GM19324 (cell line): ENCODE data around the gene ATG12.
"Not testable (repeated sequence)": the region's sequence is repeated elsewhere in the genome, so short reads cannot be mapped to it uniquely, and the experiment has no call there.

Experiments
- ATAC-seq: cut with Tn5 transposase; IDR thresholded peaks from one replicate; pipeline ENCODE4 v1.9.1; 2021; ENCODE audit warnings: mild to moderate bottlenecking, moderate library complexity; ENCODE audit not compliant: unreplicated experiment, low FRiP score

Gene ATG12

DNA sequence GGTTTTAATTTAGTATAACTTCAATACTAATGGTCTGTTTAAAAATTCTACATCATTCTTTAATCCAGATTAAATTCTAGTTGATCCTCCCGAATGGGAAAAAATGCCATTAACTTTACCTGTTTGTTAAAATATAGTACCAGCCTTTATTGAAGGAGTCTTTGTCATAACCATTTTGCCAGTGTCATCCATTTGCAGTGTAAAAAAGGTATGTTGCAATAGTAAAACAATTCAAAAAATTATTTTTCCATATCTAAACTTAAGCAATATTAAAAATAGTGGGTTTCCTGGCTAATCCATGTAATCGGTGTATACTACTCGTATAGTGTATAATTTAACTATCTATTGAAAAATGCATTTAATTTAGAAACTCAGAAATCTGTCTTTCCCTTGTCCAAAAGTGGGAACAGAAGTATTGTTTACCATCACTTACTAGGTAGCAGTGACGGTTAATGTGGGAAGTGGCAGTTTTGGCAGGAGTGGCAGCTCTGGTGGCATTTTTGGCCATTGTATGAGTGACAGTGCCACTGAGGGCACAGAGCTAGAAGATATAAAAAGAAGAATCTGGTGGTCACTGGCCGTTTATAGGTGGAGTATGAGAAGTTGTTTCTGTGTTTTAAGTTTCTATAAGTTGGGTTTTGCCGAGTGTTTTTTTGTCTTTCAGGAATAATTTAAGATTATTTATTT lies 2.2 kb upstream of the ATG12 start:
- ATAC-seq: no peak

GRCh38 chr5:115842952-115843351 lies 1.6 kb upstream of the ATG12 start:
- ATAC-seq: no peak

DNA sequence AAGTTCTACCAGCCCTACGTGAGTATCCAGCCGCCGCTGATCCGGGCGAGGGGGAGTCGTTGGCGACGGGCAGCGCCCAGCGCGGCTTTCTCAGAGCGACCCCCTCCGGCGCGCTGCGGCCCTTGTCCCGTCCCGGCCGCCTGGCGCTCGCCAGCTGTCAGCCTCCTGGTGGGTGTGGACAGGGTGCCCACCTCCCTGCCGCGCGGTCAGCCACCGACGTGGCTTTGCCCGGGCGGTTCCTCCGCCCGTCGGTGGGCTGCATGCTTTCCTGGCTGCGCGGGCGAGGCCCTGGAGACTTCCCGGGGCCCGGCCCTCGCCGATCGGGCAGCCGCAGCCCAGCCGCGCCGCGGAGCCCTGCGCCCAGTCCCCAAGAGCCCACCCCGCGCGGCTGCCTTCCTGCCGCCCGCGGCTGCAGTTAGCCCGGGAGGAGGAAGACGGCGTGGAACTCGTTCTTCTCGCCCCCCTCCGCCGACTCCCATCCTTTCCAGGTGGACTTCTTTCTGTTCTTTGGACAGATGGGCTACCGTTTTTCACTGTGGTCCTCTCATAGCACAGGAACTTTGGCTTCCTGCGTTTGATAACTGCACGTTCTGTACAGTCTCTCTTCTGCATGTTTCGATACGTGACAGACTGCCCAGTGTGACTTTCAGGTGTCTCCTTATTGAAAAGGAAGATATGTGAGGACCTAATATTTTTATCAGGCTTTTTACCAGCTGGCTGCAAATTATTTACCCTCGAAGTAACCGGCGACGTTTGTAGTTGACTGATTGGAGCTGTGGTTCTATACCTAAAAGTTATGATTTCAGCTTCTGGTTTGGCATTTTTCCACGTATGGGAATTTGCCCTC lies 947 bp upstream of the ATG12 start:
- ATAC-seq: peak; percentile 43

GRCh38 chr5:115840873-115841272 lies 492 bp downstream of the ATG12 start:
- no peak for ATAC-seq

- ATAC-seq: no peak
Measured at GRCh38 chr5:115838885-115839518, 2.4 kb downstream of the ATG12 start.

DNA sequence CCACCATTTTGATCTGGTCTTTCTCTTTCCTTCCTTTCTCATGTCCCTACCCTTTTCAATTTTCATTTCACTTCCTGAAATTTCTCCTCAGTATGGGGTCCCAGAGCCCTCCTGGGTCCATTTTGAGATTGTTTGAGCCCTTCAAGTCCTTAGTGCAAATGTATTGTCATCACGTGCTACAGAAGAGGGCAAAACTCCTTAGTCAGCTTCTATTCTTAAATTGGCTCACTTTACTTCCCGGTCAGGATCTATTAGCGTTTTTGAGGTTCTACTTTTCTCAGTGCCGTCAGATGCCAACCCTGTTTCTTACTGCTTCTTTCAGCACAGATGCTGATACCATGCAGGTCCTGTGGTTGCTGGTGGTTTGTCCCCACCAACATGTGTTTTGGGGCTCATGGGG lies 5.9 kb downstream of the ATG12 start:
- no peak for ATAC-seq

GRCh38 chr5:115831163-115831768 lies 10.1 kb downstream of the ATG12 start:
- ATAC-seq: peak; percentile 66

DNA sequence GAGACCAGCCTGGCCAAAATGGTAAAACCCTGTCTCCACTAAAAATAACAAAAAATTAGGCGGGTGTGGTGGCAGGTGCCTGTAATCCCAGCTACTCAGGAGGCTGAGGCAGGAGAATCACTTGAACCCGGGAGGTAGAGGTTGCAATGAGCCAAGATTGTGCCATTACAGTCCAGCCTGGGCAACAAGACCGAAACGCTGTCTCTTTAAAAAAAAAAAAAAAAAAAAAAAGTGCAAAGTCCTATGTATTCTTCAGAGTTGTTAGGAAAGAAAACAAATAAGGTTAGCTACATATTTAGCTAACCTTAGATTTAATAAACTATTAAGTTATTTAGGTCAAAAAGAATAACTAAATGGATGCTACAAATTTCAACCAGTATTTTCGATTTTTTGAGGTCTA lies 11.5 kb downstream of the ATG12 start:
- ATAC-seq: no peak

GRCh38 chr5:115825948-115826347 lies 15.4 kb downstream of the ATG12 start:
- ATAC-seq: no peak

DNA sequence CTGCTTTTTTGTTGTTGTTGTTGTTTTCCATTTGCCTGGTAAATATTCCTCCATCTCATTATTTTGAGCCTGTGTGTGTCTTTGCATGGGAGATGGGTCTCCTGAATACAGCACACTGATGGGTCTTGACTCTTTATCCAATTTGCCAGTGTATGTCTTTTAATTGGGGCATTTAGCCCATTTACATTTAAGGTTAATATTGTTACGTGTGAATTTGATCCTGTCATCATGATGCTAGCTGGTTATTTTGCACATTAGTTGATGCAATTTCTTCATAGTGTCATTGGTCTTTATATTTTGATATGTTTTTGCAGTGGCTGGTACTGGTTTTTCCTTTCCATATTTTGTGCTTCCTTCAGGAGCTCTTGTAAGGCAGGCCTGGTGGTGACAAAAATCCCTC lies 16.4 kb downstream of the ATG12 start:
- not testable (repeated sequence) for ATAC-seq

GRCh38 chr5:115820846-115821245 lies 20.5 kb downstream of the ATG12 start:
- ATAC-seq: no peak

GRCh38 chr5:115818821-115819220 lies 22.5 kb downstream of the ATG12 start:
- no peak for ATAC-seq

- ATAC-seq: no peak
Measured at GRCh38 chr5:115817386-115817785, 24.0 kb downstream of the ATG12 start.

DNA sequence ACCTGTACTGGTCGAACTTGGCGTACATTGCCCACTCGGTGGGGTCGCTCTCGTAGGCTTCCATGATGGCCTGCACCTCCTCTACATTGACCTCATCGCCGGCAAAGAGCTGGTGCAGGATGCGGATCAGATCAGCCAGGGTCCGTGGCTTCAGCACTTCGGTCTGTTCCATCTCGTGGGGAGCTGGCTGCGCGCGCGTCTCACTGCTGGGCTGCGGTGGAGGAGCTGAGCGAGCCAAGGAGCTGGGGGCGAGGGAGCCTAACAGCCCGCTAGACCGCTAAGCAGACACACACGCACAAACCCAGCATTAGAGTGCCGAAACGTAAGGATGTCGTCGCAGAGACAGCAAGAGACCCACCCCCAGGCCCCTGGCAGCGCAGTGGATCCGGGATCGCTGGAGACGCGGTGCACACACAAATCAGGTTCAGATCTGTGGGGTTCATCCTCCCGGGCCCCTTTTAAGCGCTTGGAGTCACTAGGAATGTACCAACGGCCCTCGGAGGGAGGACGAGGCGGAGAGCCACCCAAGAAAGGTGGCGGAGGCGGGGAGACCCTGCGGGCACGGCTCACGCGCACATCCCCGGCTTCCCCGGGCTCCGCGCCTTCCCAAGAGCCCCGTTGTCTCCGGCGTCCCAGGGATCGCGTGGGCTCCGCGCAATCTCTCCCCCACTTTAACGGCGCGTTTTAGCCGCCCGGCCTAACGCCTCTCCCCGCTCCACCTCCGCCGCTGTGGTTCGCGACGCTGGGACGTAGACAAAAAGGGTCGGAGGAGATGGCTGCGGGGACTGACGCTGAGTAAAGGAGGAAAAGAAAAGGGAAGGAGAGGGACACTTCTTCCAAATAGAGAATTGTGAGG lies 24.9 kb downstream of the ATG12 start, which contains the start of gene CDO1:
CDO1 (minus strand) TSS at position 434 of the 856 bp plus-strand sequence; CDS start at position 172, 262 bp downstream.
- ATAC-seq: no peak

DNA sequence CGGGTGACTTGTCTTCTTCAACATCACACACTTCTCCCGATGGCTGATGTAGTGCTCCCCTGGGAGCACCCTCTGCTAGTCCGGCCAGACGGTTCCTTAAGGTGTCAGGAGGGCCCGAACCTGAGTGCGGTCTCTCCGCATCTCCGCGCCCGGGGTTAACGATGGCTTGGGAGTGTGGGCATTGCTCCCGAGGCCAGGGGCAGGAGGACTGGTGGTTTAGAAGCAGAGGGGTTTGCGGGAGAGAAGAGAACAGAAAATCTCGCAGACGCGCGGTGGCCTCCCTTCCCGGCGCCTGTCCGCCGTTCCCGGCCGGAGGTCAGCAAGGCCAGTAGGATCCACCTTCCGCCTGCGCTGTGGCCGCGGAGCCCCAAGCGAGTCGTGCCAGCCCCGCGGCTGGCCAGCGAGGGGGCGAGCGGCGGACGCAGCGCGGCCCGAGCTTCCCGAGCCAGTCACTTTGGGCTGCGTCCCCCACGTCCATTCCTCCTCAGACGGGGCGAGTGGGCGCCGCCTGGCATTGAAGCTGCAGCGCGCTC lies 25.6 kb downstream of the ATG12 start:
- no peak for ATAC-seq

DNA sequence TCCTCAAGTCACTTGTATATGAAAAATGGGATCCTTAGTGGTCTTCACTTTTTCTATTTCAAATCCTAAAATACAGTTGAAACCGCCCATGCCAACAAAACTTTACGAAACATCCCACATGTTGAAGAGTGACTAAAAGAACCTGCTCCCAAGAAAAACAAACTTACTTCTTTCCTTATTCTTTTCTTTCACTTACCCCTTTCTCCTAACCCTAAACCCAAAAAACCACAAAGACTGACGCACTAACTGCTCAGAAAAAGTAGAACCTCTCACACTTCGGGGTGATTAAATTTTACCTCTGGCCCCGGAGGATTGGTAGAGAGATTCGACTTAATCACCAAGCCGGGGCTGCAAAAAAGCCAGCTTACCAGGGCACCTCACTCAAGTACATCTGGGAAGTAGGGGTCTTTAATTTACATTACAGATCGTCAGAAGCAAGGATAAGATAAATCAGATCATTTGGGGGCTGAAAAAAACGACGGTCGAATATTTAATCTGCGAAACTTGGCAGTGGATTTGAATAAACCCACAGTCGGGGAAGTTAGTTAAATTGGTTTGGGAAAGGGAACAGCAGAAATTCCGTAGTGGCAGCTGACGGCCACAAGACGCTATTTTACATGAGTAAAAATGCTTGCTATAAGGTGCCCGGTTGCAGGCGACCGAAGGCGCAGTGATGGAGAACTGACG lies 26.2 kb downstream of the ATG12 start:
- no peak for ATAC-seq

DNA sequence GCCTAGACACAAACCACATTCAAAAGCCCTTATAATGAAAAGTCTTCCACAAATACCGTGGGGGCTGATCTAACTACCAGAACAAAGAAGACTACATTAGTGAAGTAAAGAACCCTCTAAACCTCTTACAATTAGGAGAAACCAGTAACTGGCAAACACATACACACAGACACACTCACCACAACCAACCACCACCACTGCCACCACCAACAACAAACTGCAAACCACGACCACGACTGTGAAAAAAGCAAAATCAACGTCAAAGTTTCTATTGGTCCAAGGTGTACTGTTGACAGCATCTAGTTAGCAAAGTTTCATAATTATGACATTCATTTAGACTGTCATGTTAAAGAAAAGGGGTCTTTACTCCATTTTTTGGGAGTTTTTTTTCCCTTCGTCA lies 27.6 kb downstream of the ATG12 start:
- ATAC-seq: no peak

DNA sequence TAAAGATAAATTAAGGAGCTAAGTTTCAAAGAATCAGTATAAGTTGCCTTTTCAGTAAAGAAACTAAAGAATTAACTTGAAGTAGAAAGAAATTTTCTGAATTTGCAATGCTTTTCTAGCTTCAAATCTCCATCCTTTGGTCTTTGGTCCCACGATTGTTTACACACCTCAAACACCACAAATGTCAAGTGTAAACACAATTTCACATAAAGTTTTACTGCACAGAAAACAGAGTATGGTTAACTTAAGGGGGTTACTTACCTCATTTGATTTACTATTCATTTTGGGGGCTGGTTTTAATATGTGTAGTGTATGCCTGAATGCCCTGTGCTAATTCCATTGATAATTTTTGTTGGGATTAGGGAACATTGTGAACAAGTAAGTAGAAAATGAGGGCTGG lies 29.0 kb downstream of the ATG12 start:
- no peak for ATAC-seq

GRCh38 chr5:115811406-115811805 lies 30.0 kb downstream of the ATG12 start:
- no peak for ATAC-seq
